MG63 (cell line): ENCODE results near the gene RPL10A. TPM values are rescaled to one million over a fixed set of nuclear protein-coding genes. Genes with fewer than 3 reads are reported as not detected.
"Not testable (repeated sequence)": the region's sequence is repeated elsewhere in the genome, so short reads cannot be mapped to it uniquely, and the experiment has no call there.

ENCODE experiments used
- DNase-seq: peaks from one replicate; pipeline ENCODE4 v3.0.0-alpha.2; 2020
- H3K27me3 ChIP-seq: fragments of 250-450 bp; sonication (Bioruptor Pico); 2 replicates; pipeline ENCODE4 v1.5.1; 2020; ENCODE audit warnings: mild to moderate bottlenecking, moderate library complexity
- H3K36me3 ChIP-seq: fragments of 250-450 bp; sonication (Bioruptor Pico); 2 replicates; pipeline ENCODE4 v1.5.1; 2020; ENCODE audit warnings: mild to moderate bottlenecking, moderate library complexity
- H3K4me3 ChIP-seq: fragments of 250-450 bp; sonication (Bioruptor Pico); 2 replicates; pipeline ENCODE4 v1.5.1; 2020; ENCODE audit warnings: mild to moderate bottlenecking, moderate library complexity
- H3K9me3 ChIP-seq: fragments of 250-450 bp; sonication (Bioruptor Pico); 2 replicates; pipeline ENCODE4 v1.5.1; 2020; ENCODE audit warnings: mild to moderate bottlenecking, moderate library complexity
- total RNA-seq: library from RNA; depleted of rRNA; stranded (reverse); fragments of >200 nt; shearing (Covaris generic); gene quantifications from 2 replicates; pipeline ENCODE4 v1.2.3, GENCODE V29; 2014; ENCODE audit warnings: low replicate concordance; rRNA removed

RPL10A gene
- 1,962 and 2,782 TPM in 2 replicates for total RNA-seq

GRCh38 chr6:35468181-35468979, at the start of gene RPL10A:
RPL10A (plus strand) TSS chr6:35468401; CDS start chr6:35468435, 34 bp downstream.
- H3K27me3 ChIP-seq = no peaks in the 10 kb centered on the region
- H3K9me3 ChIP-seq = 0 out of 2 replicates have a peak, but pooled peaks cover 2% of the 10 kb centered on the region
- peak; percentile 92 for DNase-seq
- peaks cover 53% of the 10 kb centered on the region for H3K36me3 ChIP-seq
- H3K4me3 ChIP-seq = peak within 1 kb of the TSS; percentile 97

- H3K27me3 ChIP-seq = no peaks in the 10 kb centered on the region
- H3K36me3 ChIP-seq = peaks cover 57% of the 10 kb centered on the region
- no peak for DNase-seq
- no peaks in the 10 kb centered on the region for H3K9me3 ChIP-seq
- H3K4me3 ChIP-seq = no peak overlapping the region
Observed at GRCh38 chr6:35419417-35419816, 48.8 kb upstream of the RPL10A start.

- Histone ChIP-seq H3K36me3 (peaks cover 62% of the 10 kb centered on the region), H3K27me3 (no peaks in the 10 kb centered on the region), H3K4me3 (no peak overlapping the region), H3K9me3 (no peaks in the 10 kb centered on the region)
- DNase-seq = no peak
Observed at GRCh38 chr6:35419961-35420360, 48.2 kb upstream of the RPL10A start.

- Histone ChIP-seq H3K27me3 (no peaks in the 10 kb centered on the region), H3K36me3 (peaks cover 76% of the 10 kb centered on the region), H3K9me3 (peaks cover 9% of the 10 kb centered on the region), H3K4me3 (no peak overlapping the region)
- DNase-seq = peak; percentile 66
Observed at GRCh38 chr6:35425284-35425683, 42.9 kb upstream of the RPL10A start.

- Histone ChIP-seq H3K9me3 (peaks cover 9% of the 10 kb centered on the region), H3K27me3 (no peaks in the 10 kb centered on the region), H3K4me3 (no peak overlapping the region), H3K36me3 (peaks cover 76% of the 10 kb centered on the region)
- DNase-seq = no peak
Observed at GRCh38 chr6:35426074-35426473, 42.1 kb upstream of the RPL10A start.

GRCh38 chr6:35427435-35427834, 40.8 kb upstream of the RPL10A start:
- no peaks in the 10 kb centered on the region for H3K27me3 ChIP-seq
- H3K4me3 ChIP-seq = no peak overlapping the region
- peaks cover 9% of the 10 kb centered on the region for H3K9me3 ChIP-seq
- DNase-seq = no peak
- peaks cover 67% of the 10 kb centered on the region for H3K36me3 ChIP-seq

GRCh38 chr6:35427851-35428321, 40.3 kb upstream of the RPL10A start:
- Histone ChIP-seq H3K36me3 (peaks cover 65% of the 10 kb centered on the region), H3K4me3 (no peak overlapping the region), H3K9me3 (peaks cover 9% of the 10 kb centered on the region), H3K27me3 (no peaks in the 10 kb centered on the region)
- DNase-seq = peak; percentile 79

- Histone ChIP-seq H3K36me3 (peaks cover 65% of the 10 kb centered on the region), H3K4me3 (no peak overlapping the region), H3K9me3 (peaks cover 9% of the 10 kb centered on the region), H3K27me3 (no peaks in the 10 kb centered on the region)
- DNase-seq = no peak
Observed at GRCh38 chr6:35428421-35429149, 39.6 kb upstream of the RPL10A start.

GRCh38 chr6:35429463-35429862, 38.7 kb upstream of the RPL10A start:
- peaks cover 59% of the 10 kb centered on the region for H3K36me3 ChIP-seq
- DNase-seq = no peak
- H3K27me3 ChIP-seq = no peaks in the 10 kb centered on the region
- H3K4me3 ChIP-seq = no peak overlapping the region
- peaks cover 9% of the 10 kb centered on the region for H3K9me3 ChIP-seq

GRCh38 chr6:35432291-35432690, 35.9 kb upstream of the RPL10A start:
- H3K4me3 ChIP-seq = no peak overlapping the region
- peaks cover 33% of the 10 kb centered on the region for H3K36me3 ChIP-seq
- no peak for DNase-seq
- H3K9me3 ChIP-seq = peaks cover 9% of the 10 kb centered on the region
- H3K27me3 ChIP-seq = no peaks in the 10 kb centered on the region

- H3K4me3 ChIP-seq, DNase-seq, H3K27me3 ChIP-seq, H3K9me3 ChIP-seq: not testable (repeated sequence)
- peaks cover 29% of the 10 kb centered on the region for H3K36me3 ChIP-seq
Observed at GRCh38 chr6:35432702-35433101, 35.5 kb upstream of the RPL10A start.

- no peaks in the 10 kb centered on the region for H3K27me3 ChIP-seq
- no peaks in the 10 kb centered on the region for H3K9me3 ChIP-seq
- DNase-seq = no peak
- H3K36me3 ChIP-seq = peaks cover 4% of the 10 kb centered on the region
- no peak overlapping the region for H3K4me3 ChIP-seq
Observed at GRCh38 chr6:35435074-35435837, 32.9 kb upstream of the RPL10A start.

GRCh38 chr6:35436071-35436857, 31.9 kb upstream of the RPL10A start:
- Histone ChIP-seq H3K27me3 (no peaks in the 10 kb centered on the region), H3K36me3 (no peaks in the 10 kb centered on the region), H3K4me3 (no peak overlapping the region), H3K9me3 (no peaks in the 10 kb centered on the region)
- DNase-seq = no peak

GRCh38 chr6:35438378-35439065, 29.7 kb upstream of the RPL10A start:
- not testable (repeated sequence) for H3K36me3 ChIP-seq, H3K4me3 ChIP-seq, H3K27me3 ChIP-seq, DNase-seq, H3K9me3 ChIP-seq

- H3K9me3 ChIP-seq = no peaks in the 10 kb centered on the region
- H3K36me3 ChIP-seq = no peaks in the 10 kb centered on the region
- no peak for DNase-seq
- no peaks in the 10 kb centered on the region for H3K27me3 ChIP-seq
- H3K4me3 ChIP-seq = no peak overlapping the region
Observed at GRCh38 chr6:35439308-35439707, 28.9 kb upstream of the RPL10A start.

- Histone ChIP-seq H3K27me3 (no peaks in the 10 kb centered on the region), H3K36me3 (no peaks in the 10 kb centered on the region), H3K4me3 (no peak overlapping the region), H3K9me3 (no peaks in the 10 kb centered on the region)
- DNase-seq = no peak
Observed at GRCh38 chr6:35441205-35441604, 27.0 kb upstream of the RPL10A start.
